CD4-positive, alpha-beta T cell treated with Interleukin-12 subunit alpha and Interleukin-12 subunit beta, for 1 hour (primary cell): ENCODE data around the gene DCXR.

Experiments used
- DNase-seq: peaks from one replicate; pipeline ENCODE4 v3.0.0-alpha.2; 2020

The DCXR gene

DNA sequence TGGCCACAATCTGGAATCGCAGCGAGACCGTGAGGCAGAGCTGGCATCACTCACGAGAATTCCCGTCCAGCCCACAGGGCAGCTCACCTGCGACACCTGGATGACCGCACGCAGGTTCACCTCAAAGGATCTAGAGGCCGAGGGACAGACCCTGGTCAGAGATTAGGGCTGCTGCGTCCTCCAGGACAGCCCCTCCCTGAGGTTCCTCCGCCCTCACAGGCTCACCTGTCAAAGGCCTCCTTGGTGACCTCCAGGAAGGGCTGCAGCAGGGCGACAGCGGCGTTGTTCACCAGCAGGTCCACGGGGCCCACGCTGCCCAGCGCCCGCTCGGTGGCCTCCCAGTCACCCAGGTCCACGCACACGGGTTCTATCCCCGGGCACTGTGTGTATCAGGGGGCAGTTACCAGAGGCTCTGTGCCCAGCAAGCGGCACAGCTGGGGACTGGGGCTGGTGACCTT lies 834 bp downstream of the DCXR start:
- no peak for DNase-seq

DNA sequence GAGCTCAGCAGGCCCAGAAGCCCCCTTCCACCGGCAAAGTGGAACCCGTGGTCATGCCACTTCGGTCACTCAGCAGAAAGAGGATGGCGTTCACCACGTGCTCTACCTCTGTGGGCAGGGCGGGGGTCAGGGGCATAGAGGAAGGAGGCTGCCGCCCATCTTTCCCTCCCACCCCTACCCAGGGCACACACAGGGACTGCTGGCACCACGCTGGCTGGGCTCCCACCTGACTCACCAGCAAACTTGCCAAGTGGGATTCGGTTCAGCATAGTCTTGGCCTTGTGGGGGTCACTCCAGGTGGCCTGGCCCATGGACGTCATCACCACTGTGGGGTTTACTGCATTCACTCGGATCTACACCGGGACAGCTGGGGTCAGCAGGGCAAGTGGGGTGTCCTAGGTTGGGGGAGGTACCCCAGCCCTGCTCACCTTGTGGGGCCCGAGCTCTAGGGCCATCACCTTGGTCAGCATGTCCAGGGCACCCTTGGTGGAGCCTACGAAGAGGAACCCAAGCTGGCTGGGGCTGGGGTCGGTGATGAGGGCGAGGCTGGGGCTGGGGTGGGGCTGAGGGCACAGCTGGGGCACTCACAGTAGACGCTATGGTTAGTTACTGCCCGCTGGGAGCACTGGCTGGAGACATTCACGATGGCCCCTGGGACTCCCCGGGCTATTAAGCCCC lies 1.4 kb downstream of the DCXR start:
- DNase-seq = no peak

DNA sequence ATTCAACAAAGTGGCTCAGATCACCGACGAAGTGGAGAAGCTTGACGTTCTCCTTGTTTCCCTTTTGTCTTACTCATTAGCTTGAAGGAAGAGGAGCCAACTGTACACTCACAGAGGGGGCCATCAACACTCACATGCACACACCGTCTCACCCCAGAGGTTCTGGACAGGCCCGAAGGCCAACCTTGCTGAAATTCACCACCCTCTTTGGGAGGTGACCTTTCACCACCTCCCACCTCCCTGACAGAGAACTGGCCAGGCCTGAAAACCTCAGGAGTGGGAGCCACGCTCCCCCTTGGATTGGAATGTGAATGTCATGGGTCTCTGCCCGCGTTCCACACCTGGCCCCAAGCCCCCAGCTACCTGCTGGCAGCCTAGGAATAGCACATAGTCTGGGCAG lies 2.0 kb downstream of the DCXR start:
- no peak for DNase-seq

DNA sequence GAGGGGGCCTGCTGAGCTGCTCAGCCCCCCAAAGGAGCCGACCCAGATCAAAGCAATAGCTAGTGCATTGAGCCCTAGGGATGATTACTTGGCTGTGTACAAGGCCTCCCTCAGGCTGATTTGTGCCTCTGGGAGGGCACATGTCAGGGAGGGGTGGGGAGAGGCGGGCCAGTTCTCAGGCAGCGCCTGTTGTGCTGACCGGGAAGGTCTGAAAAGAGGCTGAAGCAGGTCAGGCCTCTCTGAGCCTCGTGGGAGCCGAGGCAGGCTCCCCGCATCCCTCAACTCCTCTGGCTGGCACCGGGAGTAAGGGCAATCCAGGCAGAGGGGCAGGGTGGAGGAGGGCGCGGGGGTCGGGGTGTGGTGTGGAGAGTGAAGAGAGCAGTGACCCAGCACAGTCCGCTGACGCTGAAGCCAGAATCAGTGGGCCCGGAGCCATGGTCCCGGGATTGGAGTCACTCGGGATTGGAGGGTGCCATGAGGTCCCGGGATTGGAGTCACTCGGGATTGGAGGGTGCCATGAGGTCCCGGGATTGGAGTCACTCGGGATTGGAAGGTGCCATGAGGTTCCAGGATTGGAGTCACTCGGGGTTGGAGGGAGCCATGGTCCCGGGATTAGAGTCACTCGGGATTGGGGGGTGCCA lies 3.0 kb downstream of the DCXR start:
- no peak for DNase-seq

DNA sequence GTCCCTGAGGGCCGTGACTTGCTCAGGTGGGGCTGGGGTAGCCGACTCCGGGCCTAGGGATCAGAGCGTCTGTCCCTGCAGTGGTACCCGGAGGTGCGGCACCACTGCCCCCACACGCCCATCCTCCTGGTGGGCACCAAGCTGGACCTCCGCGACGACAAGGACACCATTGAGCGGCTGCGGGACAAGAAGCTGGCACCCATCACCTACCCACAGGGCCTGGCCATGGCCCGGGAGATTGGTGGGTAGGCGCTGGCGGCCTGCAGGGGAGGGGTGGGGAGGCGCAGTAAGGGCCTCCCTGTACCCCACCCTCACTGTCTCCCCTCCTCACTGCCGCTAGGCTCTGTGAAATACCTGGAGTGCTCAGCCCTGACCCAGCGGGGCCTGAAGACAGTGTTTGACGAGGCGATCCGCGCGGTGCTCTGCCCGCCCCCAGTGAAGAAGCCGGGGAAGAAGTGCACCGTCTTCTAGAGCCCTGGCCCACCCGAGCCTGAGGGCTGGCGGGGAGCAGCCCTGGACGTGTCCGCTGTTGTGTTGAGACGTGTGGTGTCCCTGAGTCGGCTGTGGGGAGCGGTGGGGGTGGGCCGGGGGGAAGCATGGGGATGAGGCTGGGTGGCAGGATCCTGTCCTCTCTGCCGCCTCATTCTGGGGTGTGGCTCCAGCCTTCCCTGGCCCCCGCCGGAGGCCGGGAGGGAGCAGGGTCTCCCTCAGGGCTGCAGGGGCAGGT lies 4.0 kb downstream of the DCXR start:
- no peak for DNase-seq

DNA sequence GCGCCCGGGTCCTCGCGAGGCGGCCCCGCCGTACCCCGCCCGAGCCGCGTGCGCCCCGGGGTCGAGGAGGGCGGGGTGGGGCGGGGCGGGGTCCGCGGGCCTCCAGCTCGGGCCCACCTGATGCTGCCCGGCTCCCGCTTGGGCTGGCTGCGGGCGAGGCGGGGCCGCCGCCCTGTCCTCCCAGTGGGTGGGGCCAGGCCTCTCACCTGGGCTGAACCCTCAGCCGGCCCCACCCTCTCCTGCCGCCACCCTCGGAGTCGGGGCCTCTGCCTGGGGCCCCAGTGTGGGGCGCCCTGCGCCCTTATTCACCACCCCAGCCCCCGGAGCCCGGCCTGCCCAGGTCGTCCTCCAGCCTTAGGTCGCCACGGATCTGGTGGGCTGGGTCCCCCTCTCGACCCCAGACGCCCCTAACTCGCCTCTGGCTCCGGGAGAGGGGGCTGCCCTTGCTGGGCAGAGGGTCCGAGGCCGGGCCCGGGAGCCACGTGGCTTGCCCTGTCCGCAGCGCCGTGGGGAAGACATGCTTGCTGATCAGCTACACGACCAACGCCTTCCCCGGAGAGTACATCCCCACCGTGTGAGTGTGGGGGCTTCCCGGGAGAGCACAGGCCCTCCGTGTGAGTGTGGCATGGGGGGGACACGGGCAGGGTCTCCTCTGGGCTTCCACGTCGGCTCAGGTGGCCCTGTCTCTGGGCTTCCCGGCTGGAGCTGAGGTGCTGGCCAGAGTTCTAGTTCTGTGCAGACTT lies 5.4 kb downstream of the DCXR start:
- DNase-seq = peak; percentile 51

DNA sequence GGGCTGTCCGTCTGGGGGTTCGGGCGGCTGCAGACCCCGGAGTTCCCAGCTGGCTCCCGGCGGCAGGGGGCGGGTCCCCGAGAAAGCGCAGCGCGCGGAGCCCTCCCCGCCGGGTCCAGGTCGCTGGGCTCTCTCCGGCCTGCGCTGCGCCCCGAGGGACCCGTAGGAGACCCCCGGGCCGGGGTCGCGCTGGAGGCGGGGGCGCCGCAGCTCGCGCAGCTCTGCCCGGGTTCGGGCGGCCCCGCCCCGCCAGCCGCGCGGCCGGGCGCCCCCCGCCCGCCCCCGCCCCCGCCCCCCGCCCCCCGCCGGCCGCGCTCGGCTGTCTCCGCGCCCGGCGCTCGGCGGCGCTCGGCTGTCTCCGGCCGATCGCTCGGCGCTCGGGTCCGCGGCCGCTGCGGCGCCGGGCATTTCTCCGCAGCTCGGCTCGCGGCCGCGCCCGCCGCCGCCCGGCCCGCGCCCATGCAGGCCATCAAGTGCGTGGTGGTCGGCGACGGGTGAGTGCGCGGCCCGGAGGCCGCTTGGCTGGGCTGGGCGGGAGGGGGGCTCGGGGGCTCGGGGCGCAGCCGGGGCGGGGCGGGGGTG lies 6.1 kb downstream of the DCXR start, which contains the start of gene RAC3:
Gene RAC3, plus strand, starts transcription at position 376 of the 582 bp plus-strand sequence. Its CDS starts 84 bp downstream, at position 460.
- no peak for DNase-seq

DNA sequence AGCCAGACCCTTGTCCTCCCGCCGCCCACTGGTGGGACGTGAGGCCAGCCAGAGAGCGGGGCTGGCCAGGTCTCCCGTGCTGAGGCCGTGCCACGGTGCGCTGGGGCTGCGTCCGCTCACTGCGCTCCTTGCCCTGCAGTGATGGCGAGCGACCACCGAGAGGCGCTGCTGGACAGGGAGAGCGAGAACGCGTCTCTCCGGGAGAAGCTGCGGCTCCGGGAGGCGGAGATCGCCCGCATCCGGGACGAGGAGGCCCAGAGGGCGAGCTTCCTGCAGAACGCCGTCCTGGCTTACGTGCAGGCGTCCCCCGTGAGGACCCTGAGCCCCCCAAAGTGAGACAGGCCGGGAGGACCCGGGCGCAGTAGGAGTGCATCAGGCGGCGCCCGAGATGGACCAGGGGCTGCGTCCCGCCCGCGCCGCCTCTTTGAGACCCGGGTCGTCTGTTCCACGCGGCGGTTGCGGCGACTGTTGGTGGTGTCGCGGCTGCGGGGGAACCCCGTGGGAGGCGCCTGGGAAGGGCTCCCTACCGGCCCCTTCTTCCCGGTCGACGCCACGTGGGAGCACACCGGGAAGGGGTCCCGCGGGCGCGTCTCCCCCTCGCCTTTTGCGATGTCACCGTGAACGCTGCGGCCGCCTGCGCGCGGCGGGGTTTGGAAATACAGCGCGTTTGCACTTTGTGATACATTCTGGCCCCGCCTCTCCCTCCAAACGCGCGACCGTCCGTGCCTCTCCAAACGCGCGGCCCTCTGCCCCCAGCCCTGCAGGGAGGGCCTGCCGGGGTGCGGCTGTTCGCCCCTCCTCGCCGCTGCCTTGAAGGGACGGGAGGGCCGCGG lies 6.8 kb downstream of the DCXR start:
- peak; percentile 85 for DNase-seq

DNA sequence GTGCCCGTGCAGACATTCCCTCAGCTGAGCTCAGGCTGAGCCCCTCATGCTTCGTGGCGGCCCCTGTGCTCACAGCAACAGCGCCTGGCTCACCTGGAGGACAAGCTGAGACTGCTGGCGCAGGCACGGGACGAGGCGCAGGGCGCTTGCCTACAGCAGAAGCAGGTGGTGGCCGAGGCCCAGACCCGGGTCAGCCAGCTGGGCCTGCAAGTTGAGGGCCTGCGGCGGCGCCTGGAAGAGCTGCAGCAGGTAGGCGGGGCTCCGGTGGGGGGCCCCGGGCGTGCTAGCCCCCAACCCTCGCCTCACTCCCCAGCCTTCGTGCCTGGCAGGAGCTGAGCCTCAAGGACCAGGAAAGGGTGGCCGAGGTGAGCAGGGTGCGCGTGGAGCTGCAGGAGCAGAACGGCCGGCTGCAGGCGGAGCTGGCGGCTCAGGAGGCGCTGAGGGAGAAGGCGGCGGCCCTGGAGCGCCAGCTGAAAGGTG lies 7.5 kb downstream of the DCXR start:
- no peak for DNase-seq

DNA sequence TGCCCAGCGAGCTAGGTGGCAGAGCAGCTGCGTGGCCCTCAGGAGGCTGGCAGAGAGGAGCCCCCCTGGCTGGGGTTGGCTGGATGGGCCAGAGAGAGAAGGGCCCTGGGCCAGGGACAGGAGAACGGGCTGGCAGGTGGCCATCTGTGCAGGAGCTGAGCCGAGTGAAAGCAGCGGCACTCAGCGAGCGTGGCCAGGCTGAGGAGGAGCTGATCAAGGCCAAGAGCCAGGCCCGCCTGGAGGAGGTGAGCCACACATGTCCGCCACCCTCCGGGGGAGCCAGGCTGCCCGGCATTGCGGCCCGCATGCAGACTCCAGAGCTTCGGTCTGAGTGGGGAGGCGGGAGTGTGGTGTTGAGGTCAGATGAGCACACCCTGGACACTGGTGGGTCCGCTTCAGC lies 8.1 kb downstream of the DCXR start:
- DNase-seq = no peak

DNA sequence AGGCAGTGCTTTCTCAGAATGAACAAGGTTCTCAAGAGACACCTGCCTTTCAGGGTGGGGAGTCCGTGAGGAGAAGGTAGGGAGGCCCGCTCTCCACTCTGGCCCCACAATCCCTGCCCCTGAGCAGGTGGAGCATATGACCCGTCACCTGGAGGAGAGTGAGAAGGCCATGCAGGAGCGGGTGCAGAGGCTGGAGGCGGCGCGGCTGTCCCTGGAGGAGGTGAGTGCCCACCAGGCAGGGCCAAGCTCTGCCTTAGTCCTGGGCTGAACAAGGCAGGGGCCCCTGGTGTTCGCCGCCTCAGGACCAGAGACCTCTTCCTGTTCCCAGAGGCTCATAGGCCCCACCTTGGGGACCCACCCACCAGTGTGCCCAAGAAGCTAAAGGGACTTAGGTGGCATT lies 8.5 kb downstream of the DCXR start:
- DNase-seq = no peak

DNA sequence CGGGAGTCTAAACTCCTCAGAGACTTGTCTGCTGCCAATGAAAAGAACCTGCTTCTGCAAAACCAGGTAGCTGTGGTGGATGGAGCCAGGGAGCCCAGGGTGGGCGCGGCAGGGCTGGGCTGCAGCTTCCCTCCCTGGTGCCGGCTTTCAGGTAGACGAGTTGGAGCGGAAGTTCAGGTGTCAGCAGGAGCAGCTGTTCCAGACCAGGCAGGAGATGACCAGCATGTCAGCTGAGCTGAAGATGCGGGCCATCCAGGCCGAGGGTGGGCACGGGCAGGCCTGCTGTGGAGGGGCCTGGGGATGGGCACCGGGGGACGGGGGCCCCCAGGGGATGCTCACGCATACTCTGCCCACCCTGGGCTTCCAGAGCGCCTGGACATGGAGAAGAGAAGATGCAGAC lies 9.3 kb downstream of the DCXR start:
- DNase-seq = no peak

DNA sequence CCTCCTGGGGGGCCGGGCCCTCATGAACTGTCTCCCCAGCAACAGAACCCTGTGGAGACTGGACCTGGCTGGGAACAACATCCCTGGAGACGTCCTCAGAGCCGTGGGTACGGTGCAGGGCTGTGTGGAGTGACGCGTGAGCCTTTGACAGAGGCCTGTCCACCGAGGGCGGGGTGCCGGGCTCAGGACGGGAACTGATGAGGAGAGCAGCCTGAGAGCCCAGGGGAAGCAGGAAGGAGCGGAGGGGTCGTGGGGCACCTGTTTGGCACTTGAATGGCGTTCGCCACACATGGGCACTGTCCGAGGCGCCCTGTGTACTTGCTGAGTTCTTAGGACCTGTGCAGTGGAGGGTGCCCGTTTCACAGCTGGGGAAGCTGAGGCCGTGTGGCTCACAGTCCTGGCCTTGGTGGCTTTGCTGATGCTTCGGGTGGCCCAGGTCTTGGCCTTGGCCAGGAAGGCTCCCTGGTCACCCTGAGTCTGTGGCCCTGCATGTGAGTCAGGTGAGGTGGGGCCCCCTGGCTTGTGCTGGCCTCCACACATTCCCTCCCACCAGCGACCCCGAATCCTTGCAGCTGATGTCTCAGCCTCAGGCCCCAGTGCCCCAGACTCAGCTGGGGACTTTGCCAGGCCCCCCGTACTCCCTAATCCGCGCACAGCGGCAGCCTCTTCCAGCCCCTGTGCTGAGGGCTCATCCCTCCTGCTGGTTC lies 11.9 kb downstream of the DCXR start:
- no peak for DNase-seq

DNA sequence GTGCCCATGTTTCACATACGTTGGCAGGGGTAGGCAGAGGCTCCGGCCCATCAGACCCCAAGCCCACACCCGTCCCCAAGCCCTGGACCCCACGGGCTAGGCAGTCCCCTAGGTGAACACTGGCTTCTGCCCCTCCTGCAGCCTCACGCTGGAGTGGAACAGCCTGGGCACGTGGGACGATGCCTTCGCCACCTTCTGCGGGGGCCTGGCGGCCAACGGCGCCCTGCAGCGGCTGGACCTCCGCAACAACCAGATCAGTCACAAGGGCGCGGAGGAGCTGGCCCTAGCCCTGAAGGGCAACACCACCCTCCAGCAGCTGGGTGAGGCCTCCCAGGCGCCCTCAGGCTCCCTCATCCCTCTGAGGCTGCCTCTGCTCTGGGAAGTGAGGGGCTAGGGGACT lies 12.6 kb downstream of the DCXR start:
- no peak for DNase-seq

DNA sequence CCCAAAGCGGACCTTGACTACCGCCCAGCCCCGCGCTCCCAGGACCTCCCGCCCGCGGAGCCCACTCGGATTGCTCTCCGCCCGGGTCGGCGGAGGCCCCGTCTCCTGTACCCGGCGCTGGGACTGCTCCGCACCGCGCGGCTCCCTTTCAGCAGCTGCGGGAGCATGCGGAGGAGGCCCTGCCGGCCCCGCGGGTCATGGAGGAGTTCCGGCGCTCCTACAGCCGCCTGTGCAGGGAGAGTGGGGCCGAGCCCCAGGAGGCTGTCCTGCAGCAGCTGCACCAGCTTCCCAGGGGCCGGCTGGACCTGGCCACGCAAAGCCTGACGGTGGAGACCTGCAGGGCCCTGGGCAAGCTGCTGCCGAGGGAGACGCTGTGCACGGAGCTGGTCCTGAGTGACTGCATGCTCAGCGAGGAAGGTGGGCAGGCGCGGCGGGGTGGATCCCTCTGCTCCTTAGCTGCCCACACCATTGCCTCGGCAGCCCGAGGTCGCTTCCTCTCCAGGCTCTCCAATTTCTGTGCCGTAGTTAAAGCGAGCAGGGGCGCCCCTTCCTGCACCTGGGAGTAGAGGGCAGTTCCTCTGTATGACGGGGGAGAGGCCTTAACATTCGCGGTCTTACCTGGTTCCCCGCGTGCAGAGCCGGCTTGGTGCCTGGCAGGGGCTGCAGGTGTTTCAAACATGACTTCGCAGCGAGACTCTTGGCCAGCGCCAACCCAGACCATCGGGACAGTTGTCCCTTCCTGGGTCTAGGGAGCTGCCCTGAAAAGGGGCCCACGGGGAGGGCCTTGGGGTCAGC lies 13.9 kb downstream of the DCXR start:
- DNase-seq = no peak

DNA sequence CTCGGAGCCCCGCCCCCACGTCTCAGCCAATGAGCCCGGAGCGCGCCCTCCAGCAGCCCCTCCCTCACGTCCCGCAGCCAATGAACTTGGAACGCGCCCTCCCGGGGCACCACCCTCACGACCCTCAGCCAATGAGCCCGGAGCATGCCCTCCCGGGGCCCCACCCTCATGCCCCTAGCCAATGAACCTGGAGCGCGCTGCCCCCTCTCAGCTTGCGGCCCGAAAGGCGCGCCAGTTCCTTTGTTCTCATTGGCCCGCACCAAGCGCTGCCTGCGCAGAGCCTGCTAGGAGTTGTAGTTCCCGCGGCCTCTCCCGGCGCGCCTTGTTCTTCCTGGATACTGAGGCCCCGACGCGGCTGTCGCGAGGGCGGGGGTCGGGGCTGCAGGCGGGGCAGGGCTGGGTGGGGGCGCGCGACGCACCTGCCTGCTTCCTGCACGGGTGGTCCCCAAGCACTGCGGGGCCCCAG lies 14.5 kb downstream of the DCXR start, which contains the start of gene LRRC45:
Gene LRRC45, plus strand, starts transcription at position 325 of the 466 bp plus-strand sequence. CDS start 339 bp downstream, outside the sequence.
- peak; percentile 100 for DNase-seq

DNA sequence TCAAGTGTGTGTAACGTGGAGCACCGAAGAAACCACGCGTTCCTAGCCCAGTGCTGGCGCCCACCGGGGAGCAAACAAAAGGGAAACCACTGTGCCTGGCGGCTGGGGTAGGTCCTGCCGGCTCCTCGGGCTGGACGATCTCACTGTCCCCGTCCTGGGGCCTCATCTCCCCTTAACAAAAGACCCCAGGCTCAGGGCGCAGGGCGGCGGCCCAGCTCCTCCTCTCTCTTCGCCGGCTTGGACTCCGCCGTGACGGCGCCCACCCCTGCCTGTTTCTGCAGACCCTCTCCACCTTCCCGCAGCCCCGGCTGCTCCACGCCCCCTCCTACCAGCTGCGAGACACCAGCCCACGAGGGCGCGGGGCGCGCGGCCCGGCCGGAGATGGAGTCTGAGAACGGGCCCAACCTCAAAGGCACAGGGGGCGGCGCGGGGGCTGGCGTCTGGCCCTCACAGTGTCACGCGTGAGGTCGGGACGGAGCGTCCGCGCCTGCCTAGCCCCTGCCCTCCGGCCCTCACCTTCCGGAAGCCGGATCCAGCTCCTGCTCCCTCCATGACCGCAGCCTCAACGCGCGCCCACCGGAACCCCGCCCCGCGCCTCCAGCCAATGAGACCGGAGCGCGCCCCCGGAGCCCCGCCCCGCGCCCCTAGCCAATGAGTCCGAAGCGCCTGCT lies 15.1 kb downstream of the DCXR start, which contains the start of gene CENPX:
Gene CENPX, minus strand, starts transcription at position 569 of the 671 bp plus-strand sequence. Its CDS starts 17 bp downstream, at position 552.
- no peak for DNase-seq

DNA sequence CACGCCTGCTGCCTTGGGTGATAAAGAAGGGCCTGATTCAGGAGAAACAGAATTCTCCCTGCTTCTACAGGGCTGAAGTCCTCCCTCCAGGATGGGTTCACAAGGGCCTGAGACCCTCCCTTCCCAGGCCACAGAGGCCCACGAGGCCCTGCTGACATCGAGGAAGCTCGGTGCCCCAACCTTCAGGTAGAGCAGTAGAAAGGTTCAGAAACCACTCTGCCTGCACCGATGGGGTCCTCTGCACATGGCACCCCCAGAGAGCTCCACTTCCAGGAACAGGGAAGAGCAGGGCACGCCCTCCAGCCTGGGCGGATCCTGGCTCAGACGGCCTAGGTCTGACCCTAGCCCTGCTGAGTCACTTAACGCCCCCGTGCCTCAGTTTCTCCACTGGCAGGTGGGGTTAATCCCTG lies 15.6 kb downstream of the DCXR start:
- no peak for DNase-seq
